Neural progenitor cell (in vitro differentiated cells): ENCODE results near the gene CINP. TPM values are rescaled to one million over a fixed set of nuclear protein-coding genes. Genes with fewer than 3 reads are reported as not detected.

Source experiments
- DNase-seq: peaks from one replicate; pipeline ENCODE4 v3.0.0-alpha.2; 2016; ENCODE audit warnings: low spot score
- H2AFZ ChIP-seq: fragments of 200-600 bp; sonication (generic); replicated peaks from 2 replicates; pipeline ENCODE4 v1.6.1; 2016; ENCODE audit warnings: antibody characterized with exemption
- H3F3A ChIP-seq: fragments of 200-600 bp; sonication (generic); 2 replicates; pipeline ENCODE4 v1.6.1; 2016; ENCODE audit warnings: antibody characterized with exemption, low read depth
- H3K27ac ChIP-seq: fragments of 200-600 bp; sonication (generic); 2 replicates; pipeline ENCODE4 v1.5.1; 2016; ENCODE audit warnings: mild to moderate bottlenecking
- H3K27me3 ChIP-seq: fragments of 200-600 bp; sonication (generic); 2 replicates; pipeline ENCODE4 v1.6.1; 2016; ENCODE audit warnings: mild to moderate bottlenecking, moderate library complexity
- H3K36me3 ChIP-seq: fragments of 200-600 bp; sonication (generic); 2 replicates; pipeline ENCODE4 v1.5.1; 2016
- H3K4me1 ChIP-seq: fragments of 200-600 bp; sonication (generic); 2 replicates; pipeline ENCODE4 v1.6.1; 2016; ENCODE audit warnings: mixed run types
- H3K4me2 ChIP-seq: fragments of 200-600 bp; sonication (generic); 2 replicates; pipeline ENCODE4 v1.6.1; 2016
- H3K4me3 ChIP-seq: fragments of 200-600 bp; sonication (generic); 2 replicates; pipeline ENCODE4 v1.5.1; 2016
- H3K79me2 ChIP-seq: fragments of 200-600 bp; sonication (generic); 2 replicates; pipeline ENCODE4 v1.6.1; 2016; ENCODE audit warnings: low read depth
- H3K9ac ChIP-seq: fragments of 200-600 bp; sonication (generic); 2 replicates; pipeline ENCODE4 v1.6.1; 2016
- H3K9me3 ChIP-seq: fragments of 200-600 bp; sonication (generic); 2 replicates; pipeline ENCODE4 v1.5.1; 2016; ENCODE audit warnings: low read depth
- H4K20me1 ChIP-seq: fragments of 200-600 bp; sonication (generic); 2 replicates; pipeline ENCODE4 v1.6.1; 2016; ENCODE audit warnings: low read depth
- H3K27ac Mint-ChIP-seq: 3 replicates; pipeline ENCODE4 v1.8.0; 2021; ENCODE audit warnings: mixed read lengths
- H3K27me3 Mint-ChIP-seq: 2 replicates; pipeline ENCODE4 v1.8.0; 2022; ENCODE audit warnings: low read depth, mild to moderate bottlenecking, inconsistent platforms, moderate library complexity, mixed read lengths; ENCODE audit not compliant: insufficient read depth
- H3K36me3 Mint-ChIP-seq: 3 replicates; pipeline ENCODE4 v1.8.0; 2021; ENCODE audit warnings: mixed read lengths
- H3K4me1 Mint-ChIP-seq: 3 replicates; pipeline ENCODE4 v1.8.0; 2021; ENCODE audit warnings: mixed read lengths
- H3K4me3 Mint-ChIP-seq: 3 replicates; pipeline ENCODE4 v1.8.0; 2021; ENCODE audit warnings: mild to moderate bottlenecking, moderate library complexity, mixed read lengths
- H3K9me3 Mint-ChIP-seq: 3 replicates; pipeline ENCODE4 v1.8.0; 2020; ENCODE audit warnings: mixed read lengths
- CTCF ChIP-seq: fragments of 200-600 bp; sonication (generic); IDR thresholded peaks from 2 replicates; pipeline ENCODE4 v1.5.1; 2017; ENCODE audit warnings: antibody characterized with exemption, mild to moderate bottlenecking
- EZH2 ChIP-seq: fragments of 200-600 bp; sonication (generic); IDR thresholded peaks from 2 replicates; pipeline ENCODE4 v1.6.1; 2017; ENCODE audit warnings: antibody characterized with exemption, mild to moderate bottlenecking, moderate library complexity
- EZH2phosphoT487 ChIP-seq: fragments of 200-600 bp; sonication (generic); IDR thresholded peaks from 2 replicates; pipeline ENCODE4 v1.6.1; 2017; ENCODE audit warnings: antibody characterized with exemption
- total RNA-seq: library from RNA; depleted of rRNA; stranded (reverse); fragments of >200 nt; gene quantifications from 2 replicates; pipeline ENCODE4 v1.2.3, GENCODE V29; 2015; ENCODE audit warnings: low replicate concordance

Gene CINP
- total RNA-seq, 1 donor from 2014 or later, result 53.5 TPM

DNA sequence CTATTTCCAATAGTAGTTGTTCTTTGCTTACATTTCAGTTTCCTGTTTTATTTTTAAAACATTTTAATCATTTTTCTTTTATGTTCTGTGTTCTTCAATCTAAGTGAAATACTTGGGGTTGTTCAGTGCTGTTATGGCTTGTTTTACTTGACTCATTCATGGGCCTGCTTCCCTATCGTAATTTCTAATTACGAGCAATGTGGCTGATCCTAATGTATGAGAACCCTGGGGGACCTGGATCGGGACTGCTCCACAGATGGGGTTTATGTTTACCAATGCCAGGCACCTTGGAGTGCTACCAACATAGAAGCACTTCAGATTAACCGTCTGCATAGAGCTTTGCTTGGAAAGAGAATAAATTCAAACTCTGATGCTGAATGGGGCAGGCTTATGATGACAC lies 29.8 kb upstream of the CINP start:
- Histone ChIP-seq H2AFZ (no peak overlapping the region), H3K4me2 (no peak overlapping the region), H3K9ac (no peak overlapping the region), H3K9me3 (no peaks in the 10 kb centered on the region), H4K20me1 (no peaks in the 10 kb centered on the region), H3F3A (peaks cover 2% of the 10 kb centered on the region), H3K79me2 (no peaks in the 10 kb centered on the region), H3K4me3 (no peak overlapping the region), H3K36me3 (no peaks in the 10 kb centered on the region), H3K27ac (no peak overlapping the region), H3K27me3 (no peaks in the 10 kb centered on the region), H3K4me1 (peaks cover 15% of the 10 kb centered on the region)
- no peak for TF ChIP-seq EZH2phosphoT487
- H3K36me3 Mint-ChIP-seq, result peaks cover 29% of the 10 kb centered on the region
- H3K9me3 Mint-ChIP-seq, result peaks cover 12% of the 10 kb centered on the region
- H3K27me3 Mint-ChIP-seq, result no peaks in the 10 kb centered on the region
- H3K27ac Mint-ChIP-seq, result no peak overlapping the region
- peaks cover 16% of the 10 kb centered on the region for H3K4me1 Mint-ChIP-seq
- no peak overlapping the region for H3K4me3 Mint-ChIP-seq
- DNase-seq, result no peak

- no peak overlapping the region for H3K27ac ChIP-seq
- peaks cover 16% of the 10 kb centered on the region for H3K4me1 Mint-ChIP-seq
- no peaks in the 10 kb centered on the region for H3K27me3 Mint-ChIP-seq
- H3K9me3 Mint-ChIP-seq, result no peaks in the 10 kb centered on the region
- H4K20me1 ChIP-seq, result no peaks in the 10 kb centered on the region
- no peaks in the 10 kb centered on the region for H3K79me2 ChIP-seq
- no peak for DNase-seq
- no peak overlapping the region for H3K9ac ChIP-seq
- H3K9me3 ChIP-seq, result no peaks in the 10 kb centered on the region
- no peak overlapping the region for H3K4me3 ChIP-seq
- H3K4me3 Mint-ChIP-seq, result no peak overlapping the region
- no peak for TF ChIP-seq EZH2
- no peak for TF ChIP-seq CTCF
- no peak for TF ChIP-seq EZH2phosphoT487
- H2AFZ ChIP-seq, result no peak overlapping the region
- peaks cover 21% of the 10 kb centered on the region for H3K36me3 Mint-ChIP-seq
- H3K4me1 ChIP-seq, result peaks cover 10% of the 10 kb centered on the region
- peaks cover 2% of the 10 kb centered on the region for H3F3A ChIP-seq
- no peak overlapping the region for H3K4me2 ChIP-seq
- peak overlapping the region; percentile 18 for H3K27ac Mint-ChIP-seq
- no peaks in the 10 kb centered on the region for H3K36me3 ChIP-seq
- no peaks in the 10 kb centered on the region for H3K27me3 ChIP-seq
These were observed 27.6 kb upstream of the CINP start for GRCh38 chr14:102390064-102390855.

DNA sequence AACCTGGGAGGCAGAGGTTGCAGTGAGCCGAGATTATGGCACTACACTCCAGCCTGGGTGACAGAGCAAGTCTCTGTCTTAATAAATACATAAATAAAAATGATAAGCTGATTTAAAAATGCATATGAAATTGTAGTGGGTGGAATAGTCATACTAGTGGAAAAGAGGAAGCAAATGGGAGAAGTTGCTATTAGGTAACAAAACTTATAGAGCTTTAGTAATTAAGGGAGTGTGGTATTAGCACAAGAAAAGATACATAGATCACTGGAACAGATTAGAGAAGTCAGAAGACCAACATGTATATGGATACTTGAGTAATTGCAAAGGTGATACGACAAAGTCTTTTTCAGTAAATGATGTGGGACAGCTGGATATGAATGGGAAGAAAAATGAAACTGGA lies 26.6 kb upstream of the CINP start:
- Mint-ChIP-seq H3K9me3 (no peaks in the 10 kb centered on the region), H3K4me1 (peaks cover 15% of the 10 kb centered on the region), H3K27me3 (no peaks in the 10 kb centered on the region), H3K36me3 (peaks cover 20% of the 10 kb centered on the region), H3K4me3 (no peak overlapping the region), H3K27ac (peak overlapping the region; percentile 89)
- H3K79me2 ChIP-seq, result no peaks in the 10 kb centered on the region
- no peaks in the 10 kb centered on the region for H3K36me3 ChIP-seq
- no peak overlapping the region for H3K4me3 ChIP-seq
- H3K27me3 ChIP-seq, result no peaks in the 10 kb centered on the region
- H3K4me1 ChIP-seq, result peaks cover 10% of the 10 kb centered on the region
- no peak overlapping the region for H2AFZ ChIP-seq
- H3K9ac ChIP-seq, result no peak overlapping the region
- H4K20me1 ChIP-seq, result no peaks in the 10 kb centered on the region
- DNase-seq, result no peak
- no peak overlapping the region for H3K4me2 ChIP-seq
- no peaks in the 10 kb centered on the region for H3K9me3 ChIP-seq
- H3F3A ChIP-seq, result peaks cover 2% of the 10 kb centered on the region
- no peak overlapping the region for H3K27ac ChIP-seq
- TF ChIP-seq EZH2phosphoT487 (no peak), EZH2 (no peak), CTCF (no peak)

- DNase-seq, result no peak
- Histone ChIP-seq H3K4me1 (peaks cover 10% of the 10 kb centered on the region), H3K27ac (no peak overlapping the region), H2AFZ (no peak overlapping the region), H3K27me3 (no peaks in the 10 kb centered on the region), H4K20me1 (no peaks in the 10 kb centered on the region), H3K4me2 (no peak overlapping the region), H3K79me2 (no peaks in the 10 kb centered on the region), H3K9me3 (no peaks in the 10 kb centered on the region), H3F3A (no peaks in the 10 kb centered on the region), H3K4me3 (no peak overlapping the region), H3K9ac (no peak overlapping the region), H3K36me3 (no peaks in the 10 kb centered on the region)
- Mint-ChIP-seq H3K9me3 (no peaks in the 10 kb centered on the region), H3K27ac (no peak overlapping the region), H3K27me3 (no peaks in the 10 kb centered on the region), H3K4me1 (peaks cover 15% of the 10 kb centered on the region), H3K4me3 (no peak overlapping the region), H3K36me3 (peaks cover 18% of the 10 kb centered on the region)
- TF ChIP-seq EZH2phosphoT487 (no peak), CTCF (no peak), EZH2 (no peak)
These were observed 24.4 kb upstream of the CINP start for GRCh38 chr14:102387086-102387485.
